GM18505 (cell line): ENCODE measurements around the gene MAN1A1.
"Not testable (repeated sequence)": the region's sequence is repeated elsewhere in the genome, so short reads cannot be mapped to it uniquely, and the experiment has no call there.

Experiments used
- ATAC-seq: cut with Tn5 transposase; IDR thresholded peaks from one replicate; pipeline ENCODE4 v1.9.1; 2021; ENCODE audit not compliant: unreplicated experiment
- POLR2A ChIP-seq: IDR thresholded peaks from 4 replicates; pipeline ENCODE4 v1.6.1; 2011; ENCODE audit warnings: borderline replicate concordance; ENCODE audit not compliant: insufficient read depth, insufficient read length; ENCODE audit errors: extremely low read depth

MAN1A1 gene

DNA sequence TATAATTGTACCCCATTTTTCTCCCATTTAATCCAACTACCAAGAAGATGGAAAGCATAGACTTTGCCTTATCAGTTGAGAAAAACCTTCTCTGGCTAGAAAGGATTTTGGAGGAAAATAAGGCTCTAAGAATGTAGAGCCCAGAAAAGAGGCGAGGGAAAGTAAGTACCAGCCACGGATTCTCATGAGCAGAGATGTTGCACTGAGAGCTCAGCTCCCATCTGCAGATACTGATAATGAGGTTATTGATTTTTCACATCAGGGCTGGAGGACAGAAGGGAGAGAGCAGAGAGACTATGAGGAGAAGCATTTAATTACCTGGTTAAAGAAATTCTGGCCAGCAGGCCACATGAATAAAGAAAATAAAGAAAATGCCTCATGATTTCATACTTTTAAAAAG lies 166.7 kb downstream of the MAN1A1 start:
- no peak for TF ChIP-seq POLR2A
- no peak for ATAC-seq

DNA sequence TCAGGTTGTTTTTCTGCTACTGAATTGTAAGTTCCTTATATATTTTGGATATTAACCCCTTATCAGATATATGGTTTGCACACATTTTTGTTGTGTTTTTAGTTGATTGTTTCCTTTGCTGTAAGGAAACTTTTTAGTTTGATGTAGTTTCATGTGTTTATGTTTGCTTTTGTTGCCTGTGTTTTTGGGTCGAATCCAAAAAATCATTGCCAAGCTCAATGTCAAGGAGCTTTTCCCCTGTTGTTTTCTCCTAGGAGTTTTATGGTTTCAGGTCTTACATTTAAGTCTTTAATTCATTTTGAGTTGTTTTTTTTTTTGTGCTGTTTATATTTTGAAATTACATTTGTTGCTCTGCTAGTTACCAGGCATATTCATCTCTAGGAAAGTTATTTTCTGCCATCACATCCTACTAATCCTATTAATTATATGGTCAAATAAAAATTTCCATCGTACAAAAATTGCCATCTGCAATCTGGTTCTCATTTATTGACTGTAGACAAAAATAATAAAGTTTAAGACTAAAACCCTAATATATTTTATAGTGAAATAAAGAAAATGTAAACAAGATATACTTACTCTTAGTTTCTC lies 167.3 kb downstream of the MAN1A1 start:
- TF ChIP-seq POLR2A: no peak

DNA sequence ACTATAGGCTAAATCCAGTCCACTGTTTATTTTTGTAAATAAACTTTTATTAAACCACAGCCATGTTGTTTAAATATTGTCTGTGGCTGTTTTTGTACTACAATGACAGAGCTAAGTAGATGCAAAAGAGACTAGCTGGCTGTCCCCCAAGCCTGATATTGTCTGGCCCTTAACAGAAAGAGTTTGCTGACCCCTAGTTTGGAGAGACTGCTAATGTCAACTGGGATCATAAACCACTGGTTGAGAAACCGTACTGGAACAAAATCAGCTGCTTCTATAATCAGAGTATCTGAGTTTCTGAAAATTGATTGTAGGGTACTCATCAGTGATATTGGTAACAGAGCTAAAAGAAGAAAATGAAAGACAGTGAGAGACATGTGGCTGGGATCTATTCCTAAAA lies 168.5 kb downstream of the MAN1A1 start:
- no peak for TF ChIP-seq POLR2A
- no peak for ATAC-seq

More for the DNA sequence above, 167.3 kb downstream of the MAN1A1 start:
- ATAC-seq: no peak

DNA sequence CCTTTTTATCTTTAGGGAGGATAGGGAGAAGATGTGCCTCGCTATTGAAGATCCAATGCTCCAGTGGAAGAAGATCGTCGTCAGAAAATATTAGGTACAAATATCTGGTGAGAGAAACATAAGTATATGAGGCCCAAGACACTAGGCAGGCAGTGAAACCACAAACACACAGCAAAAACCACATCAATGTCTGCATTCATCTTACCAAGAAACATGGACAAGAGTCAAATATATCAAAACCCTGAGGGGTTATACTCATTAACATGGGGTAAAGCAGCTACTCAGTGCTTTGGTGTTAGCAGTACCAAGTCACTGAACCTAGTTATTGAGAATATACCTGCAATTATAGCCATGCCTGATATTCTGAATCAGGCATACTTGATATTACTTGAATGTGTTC lies 169.7 kb downstream of the MAN1A1 start:
- ATAC-seq: no peak
- TF ChIP-seq POLR2A: no peak

DNA sequence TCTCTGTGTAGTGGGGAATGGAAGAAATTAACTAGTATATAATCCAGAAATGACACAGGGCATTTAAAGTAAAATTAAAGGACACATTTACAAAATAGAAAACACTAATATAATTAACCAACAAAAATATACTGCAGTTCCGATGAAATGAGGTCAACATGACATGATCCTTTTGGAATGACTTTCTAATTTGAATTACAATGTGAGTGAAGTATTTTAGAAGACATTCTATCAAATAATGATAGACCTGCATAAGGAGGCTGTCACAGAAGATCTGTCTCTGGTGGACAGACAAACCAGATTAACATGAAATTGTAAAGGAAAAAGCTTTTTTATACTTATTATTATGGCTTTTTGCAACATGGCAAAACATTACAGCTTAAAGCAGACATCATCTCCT lies 170.5 kb downstream of the MAN1A1 start:
- ATAC-seq: no peak
- TF ChIP-seq POLR2A: no peak

DNA sequence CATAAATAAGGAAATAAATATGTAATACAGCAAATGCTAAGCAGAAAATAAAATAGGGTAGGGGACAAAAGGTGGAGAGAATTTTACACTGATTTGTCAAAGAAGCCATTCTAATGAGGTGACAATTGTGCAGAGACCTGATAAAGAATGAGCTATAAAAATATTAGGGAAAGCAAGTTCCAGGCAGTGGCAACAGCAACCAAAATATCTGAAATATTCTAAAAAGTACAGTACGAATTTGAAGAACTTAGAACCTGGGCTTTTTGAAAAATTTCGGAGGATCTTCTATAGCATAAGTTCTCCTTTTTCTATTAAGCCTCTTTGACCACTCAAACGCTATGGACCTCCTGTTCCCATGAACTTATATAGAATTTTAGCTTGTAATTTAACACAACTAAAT lies 173.1 kb downstream of the MAN1A1 start:
- no peak for TF ChIP-seq POLR2A
- no peak for ATAC-seq

DNA sequence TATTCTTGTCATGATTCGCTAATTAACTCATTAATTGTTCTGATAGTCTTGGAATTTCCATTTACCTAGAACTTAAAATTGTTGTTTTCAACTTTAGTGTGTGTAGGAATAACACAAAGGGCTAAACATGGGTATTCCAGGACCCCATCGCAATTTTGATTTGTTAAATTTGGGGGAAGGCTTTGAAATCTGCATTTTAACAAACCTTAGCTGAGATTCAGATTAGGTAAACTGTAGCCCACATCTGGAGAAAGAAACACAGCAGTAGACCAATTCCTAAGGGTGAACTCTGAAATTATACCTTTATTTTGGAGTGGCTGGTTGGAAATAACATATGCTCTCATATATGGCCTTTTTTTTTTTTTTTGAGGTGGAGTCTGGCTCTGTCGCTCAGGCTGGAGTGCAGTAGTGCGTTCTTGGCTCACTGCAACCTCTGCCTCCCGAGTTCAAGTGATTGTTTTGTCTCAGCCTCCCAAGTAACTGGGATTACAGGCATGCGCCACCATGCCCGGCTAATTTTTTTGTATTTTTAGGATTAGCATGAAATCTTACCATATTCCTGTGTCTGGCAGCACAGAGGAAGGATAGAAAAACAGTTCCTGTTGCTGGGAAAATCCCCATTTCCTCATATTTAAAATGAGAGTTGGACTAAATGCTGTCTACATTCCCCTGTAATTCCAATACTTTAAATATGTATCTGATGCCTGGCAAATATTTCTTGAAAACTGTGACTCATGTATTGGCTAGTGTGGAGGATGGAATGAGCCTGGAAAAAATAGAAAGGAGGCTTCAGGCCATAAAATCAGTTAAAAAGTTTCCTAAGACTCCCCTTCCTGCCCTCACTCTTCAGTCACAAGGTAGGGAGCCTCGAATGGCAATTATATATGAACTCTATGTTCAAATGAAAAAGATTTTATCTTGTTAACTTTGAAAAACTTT lies 174.4 kb downstream of the MAN1A1 start:
- ATAC-seq: no peak
- no peak for TF ChIP-seq POLR2A

DNA sequence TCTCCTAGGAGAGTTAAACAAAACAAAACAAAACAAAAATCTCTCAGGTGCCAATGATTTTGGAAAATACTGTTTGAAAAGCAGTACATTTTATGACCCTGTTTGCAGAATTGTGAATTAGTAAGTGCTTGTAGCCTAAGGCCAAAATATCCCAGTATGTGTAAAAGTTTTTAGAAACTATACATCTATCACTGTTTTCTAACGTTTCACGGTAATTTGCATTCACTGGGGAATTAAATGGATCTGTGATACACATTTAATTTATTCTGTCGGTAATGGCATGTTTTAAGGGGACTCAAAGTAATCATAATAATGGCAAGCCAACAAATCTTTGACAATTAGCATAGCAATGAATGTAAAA lies 175.5 kb downstream of the MAN1A1 start:
- no peak for TF ChIP-seq POLR2A
- ATAC-seq: no peak

DNA sequence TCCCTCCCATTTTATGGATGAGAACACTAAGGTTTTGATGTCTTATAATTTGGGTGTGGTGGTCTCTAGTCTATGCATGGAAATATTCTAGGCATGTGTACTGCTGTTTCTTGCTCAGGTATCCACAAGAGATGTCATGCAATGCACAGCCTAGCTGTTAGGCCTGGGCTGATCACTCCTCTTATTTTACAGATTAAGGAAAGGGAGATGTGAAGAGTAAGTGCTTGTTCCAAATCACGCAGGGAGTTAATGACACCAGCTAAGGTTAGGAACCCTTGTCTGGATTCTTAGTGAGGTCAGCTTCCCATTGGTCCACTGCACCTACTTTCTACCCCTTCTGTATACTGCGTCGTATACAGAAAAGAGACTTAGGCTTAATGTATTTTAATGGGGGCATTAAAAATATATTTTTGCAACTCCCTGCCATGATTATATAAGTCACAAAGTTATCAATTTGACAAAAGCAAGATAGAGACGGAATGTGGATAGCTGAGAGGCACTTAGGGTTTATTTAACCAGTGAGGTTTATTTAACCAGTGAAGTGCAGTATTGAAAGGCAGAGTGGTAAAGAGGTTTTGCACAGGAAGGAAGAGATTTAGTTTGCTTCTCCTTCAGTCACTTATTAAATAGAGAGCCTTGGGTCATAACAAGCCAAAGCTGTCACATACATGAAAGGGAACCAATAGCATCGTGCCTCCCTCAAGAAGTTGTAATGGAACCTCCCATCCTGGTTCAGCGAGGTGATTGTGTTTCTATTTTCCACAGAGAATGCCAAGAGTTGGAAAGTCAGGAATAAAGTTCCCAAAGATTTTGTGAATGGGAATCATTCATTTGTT lies 176.1 kb downstream of the MAN1A1 start:
- ATAC-seq: no peak
- no peak for TF ChIP-seq POLR2A

DNA sequence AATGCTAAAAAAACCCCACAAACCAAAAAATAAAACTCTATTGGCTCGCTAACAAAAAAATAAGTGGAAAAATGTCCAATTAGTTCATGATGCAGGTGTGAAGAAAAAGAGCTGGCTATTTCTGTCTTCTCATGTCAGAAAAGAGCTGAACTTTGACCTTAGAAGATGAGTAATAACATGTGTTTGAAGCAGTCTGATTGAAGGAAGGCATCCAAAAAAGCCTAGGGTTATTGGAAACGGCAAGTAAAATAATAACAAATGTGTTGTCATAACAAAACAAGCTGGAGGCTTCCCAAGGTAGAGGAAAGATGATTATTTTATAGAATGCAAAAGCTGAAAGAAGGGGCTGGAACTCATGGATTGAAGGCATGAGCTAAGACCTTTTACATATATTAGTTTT lies 176.7 kb downstream of the MAN1A1 start:
- no peak for ATAC-seq
- no peak for TF ChIP-seq POLR2A

DNA sequence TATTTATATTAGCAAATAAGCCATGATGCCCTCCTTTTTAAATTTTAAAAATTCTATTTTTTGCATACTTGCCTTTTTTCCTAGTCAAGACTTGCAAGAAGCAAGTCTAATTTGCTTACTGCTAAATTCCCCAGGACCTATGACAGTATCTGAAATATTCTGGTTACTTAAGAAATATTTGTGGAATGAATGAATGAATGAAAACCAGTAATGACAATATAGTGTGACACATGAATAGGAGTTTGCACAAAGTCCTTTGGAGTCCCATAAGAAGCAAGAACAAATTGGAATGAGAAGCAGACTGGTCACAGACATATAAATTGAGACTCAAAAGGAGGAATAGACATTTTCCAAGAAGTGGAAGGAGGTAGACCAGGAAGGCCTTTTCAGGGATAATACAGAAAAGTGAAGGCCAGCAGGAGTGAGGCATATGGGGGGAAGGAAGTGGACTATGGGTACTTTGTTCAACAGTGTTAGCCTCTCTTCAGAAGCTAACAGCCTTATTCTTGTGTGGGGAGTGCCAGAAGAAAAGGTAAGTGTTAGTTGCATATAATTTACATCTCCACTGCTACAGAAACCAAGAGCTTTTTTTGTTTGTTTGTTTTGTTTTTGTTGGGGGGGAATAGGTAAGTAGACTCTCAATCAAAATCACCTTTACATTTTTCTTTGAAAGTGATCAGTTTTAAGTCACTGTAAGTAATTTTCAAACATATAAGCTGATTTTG lies 177.5 kb downstream of the MAN1A1 start:
- no peak for TF ChIP-seq POLR2A
- no peak for ATAC-seq

DNA sequence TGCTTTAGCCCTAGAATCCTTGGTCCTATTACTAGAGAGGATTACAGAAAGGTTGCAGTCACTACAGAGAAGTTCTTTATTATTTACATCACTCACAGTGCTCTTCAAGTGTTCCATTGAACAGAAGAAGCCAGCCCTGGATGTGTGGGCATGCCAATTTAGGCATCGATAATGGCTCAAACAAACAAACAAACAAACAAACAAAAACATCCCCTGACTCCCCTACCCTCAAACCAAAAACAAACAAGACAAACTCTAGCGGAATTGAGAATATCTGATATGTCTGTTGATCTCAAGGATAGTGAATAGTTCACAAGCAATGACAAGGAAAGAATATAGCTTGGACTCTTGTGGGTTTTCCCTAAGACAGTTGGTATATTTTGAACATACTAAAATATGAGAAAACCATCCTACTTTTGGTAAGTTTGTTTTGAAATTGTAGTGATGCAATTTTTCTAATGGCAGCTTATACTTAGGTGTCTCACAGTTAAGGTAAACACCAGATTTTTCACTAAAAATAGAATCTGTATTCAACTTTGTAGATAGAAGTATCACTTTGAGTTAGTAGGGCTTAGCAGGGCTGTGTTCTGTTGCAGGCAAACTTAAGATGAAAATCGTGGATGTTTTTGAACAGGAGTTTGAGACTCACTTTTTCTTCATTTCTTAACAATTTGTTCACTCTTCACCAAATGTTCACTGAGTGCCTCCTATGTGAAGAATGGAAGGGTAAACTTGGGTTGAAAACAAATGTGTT lies 178.3 kb downstream of the MAN1A1 start:
- TF ChIP-seq POLR2A: no peak
- ATAC-seq: no peak

DNA sequence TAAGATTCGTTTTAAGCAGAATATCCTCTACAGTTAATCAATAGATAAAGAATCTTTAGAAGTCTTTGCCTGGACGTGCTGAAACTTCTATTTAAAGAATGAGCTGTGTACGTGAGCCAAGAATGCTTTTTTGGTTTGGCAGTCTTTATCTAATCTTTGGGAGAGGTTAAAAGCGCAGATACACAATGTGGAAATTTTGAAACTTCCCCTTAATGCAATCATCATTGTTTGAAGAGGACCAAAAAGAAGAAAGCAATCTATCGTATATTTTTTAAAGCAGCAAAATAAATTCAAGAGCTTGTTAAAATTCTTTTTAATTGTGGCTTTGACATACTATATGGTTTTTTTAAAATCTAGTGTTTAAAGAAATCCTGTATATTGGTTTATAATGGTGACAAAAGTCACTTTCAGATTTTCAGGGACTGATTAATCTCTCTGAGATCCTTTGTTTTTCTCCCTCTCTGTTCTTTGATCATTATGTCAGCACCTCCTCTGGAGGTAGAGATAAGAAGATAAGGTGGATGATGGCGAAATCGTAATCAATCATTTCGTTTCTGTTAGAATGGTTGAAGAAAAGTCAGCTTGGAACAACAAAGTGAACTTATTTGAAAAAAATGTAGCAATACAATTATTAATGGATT lies 179.0 kb downstream of the MAN1A1 start:
- no peak for TF ChIP-seq POLR2A
- ATAC-seq: no peak

DNA sequence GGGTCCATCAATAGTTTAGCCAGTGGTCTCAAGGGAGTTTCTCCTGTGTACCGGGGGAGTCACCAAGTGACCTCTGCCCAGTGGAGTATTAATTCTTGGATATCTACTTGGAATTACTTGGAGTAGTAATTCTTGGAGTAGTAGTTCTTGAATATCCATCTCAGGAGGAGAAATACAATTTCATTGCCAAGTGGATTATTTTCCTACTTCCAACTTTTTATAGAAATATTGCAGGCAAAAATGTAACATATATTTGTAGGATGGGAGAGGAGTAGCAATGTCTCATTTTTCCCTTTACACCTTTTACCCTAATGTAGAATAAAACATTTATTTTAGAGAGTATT lies 179.5 kb downstream of the MAN1A1 start:
- no peak for ATAC-seq

DNA sequence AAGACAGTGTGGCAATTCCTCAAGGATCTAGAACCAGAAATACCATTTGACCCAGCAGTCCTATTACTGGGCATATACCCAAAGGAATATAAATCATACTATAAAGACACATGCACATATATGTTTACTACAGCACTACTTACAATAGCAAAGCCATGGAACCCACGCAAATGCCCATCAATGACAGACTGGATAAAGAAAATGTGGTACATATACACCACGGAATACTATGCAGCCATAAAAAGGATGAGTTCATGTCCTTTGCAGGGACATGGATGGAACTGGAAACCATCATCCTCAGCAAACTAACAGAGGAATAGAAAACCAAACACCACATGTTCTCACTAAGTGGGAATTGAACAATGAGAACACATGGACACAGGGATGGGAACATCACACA lies 180.2 kb downstream of the MAN1A1 start:
- not testable (repeated sequence) for ATAC-seq

More for the DNA sequence above, 179.5 kb downstream of the MAN1A1 start:
- no peak for TF ChIP-seq POLR2A
